Spinal cord (tissue), 10 donors: Measurements from ENCODE around the gene WEE1. TPM values are rescaled to one million over a fixed set of nuclear protein-coding genes. Genes with fewer than 3 reads are reported as not detected.
A peak's percentile ranks its signal among the peaks of the same experiment; 100 is the strongest.

Experiments used
- DNase-seq, 6 donors: peaks; one replicate each; pipeline versions ENCODE4 v3.0.0 to v3.0.0-alpha.2; 2013 to 2015; ENCODE audit warnings: low spot score in 6 of 6, low read depth in 4 of 6
- H3K27ac ChIP-seq: one replicate; pipeline ENCODE4 v1.5.1; 2013; ENCODE audit warnings: low read depth, low read length, control low read depth
- H3K27me3 ChIP-seq: one replicate; pipeline ENCODE4 v1.6.1; 2013; ENCODE audit warnings: low read length; ENCODE audit not compliant: control insufficient read depth, insufficient read depth
- H3K36me3 ChIP-seq: one replicate; pipeline ENCODE4 v1.6.1; 2013; ENCODE audit warnings: low read length; ENCODE audit not compliant: control insufficient read depth, insufficient read depth
- H3K4me1 ChIP-seq: one replicate; pipeline ENCODE4 v1.6.1; 2013; ENCODE audit warnings: low read length; ENCODE audit not compliant: control insufficient read depth, insufficient read depth
- H3K4me3 ChIP-seq: one replicate; pipeline ENCODE4 v1.5.1; 2013; ENCODE audit warnings: low read depth, low read length, control low read depth
- H3K9me3 ChIP-seq: one replicate; pipeline ENCODE4 v1.6.1; 2013; ENCODE audit warnings: low read length; ENCODE audit not compliant: control insufficient read depth, insufficient read depth
- WGBS: methylation state at CpG from one replicate; pipeline ENCODE4 v1.1.5; 2013; ENCODE audit warnings: missing lambda C conversion rate; ENCODE audit not compliant: insufficient coverage; 5-methylcytosine and 5-hydroxymethylcytosine counted together
- polyA plus RNA-seq, 2 donors: library from polyadenylated mRNA; unstranded; fragments of 120-200 nt; gene quantifications; one replicate each; pipeline ENCODE4 v1.2.1, GENCODE V29; 2013; ENCODE audit not compliant: insufficient read length in 2 of 2
- total RNA-seq, 2 donors: library from RNA; depleted of rRNA in 1 of 2; stranded (reverse); fragments of 120-200 nt in 1 of 2; fragments of >200 nt in 1 of 2; gene quantifications; one replicate each; pipeline versions ENCODE4 v1.2.3 to v1.2.4, GENCODE V29; 2013 to 2014
- donor health status: healthy.

Gene WEE1
- total and polyA plus RNA-seq, 4 donors = 32.5 to 53.2 (median 40.7) TPM

DNA sequence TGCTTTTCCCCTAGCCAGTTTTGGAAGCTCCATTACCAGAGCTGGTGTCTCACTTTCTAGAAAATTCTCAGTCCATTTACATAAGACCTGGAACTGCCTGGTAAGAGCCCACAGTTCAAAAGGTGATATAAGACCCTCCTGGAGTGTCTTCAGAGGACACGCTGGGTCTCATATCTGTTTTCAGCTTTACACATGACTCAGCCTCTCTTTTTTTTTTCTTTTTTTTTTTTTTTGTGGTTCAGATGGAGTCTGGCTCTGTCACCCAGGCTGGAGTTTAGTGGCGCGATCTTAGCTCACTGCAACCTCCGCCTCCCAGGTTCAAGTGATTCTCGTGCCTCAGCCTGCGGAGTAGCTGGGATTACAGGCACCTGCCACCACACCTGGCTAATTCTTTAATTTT, 30.7 kb downstream of the WEE1 start:
- Histone ChIP-seq H3K36me3 (no peaks in the 10 kb centered on the region), H3K27ac (no peak overlapping the region), H3K9me3 (no peaks in the 10 kb centered on the region), H3K4me1 (peaks cover 6% of the 10 kb centered on the region), H3K27me3 (no peaks in the 10 kb centered on the region), H3K4me3 (no peak overlapping the region)
- DNase-seq = no peak
- WGBS = no CpG with 5 or more reads among the region's 6 CpGs

DNA sequence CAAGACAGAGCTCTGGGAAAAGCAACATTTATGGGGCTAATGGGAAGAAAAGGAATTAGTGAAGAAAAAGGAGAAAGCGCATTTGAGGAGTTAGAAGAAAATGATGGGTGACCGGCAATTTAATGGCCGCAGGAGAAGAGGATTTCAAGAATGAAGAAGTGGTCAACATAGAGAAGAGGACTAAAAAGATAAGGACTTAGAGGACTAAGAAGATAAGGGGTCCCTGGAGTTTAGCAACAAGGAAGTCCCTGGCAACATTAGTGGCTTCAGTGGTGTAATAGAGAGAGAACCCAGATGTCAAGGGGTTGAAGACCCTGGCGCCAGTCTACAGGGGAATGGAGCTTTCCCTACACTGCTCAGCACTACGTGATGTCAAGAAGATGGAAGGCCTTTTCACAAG, 32.3 kb downstream of the WEE1 start:
- WGBS = 93% methylated on average over 5 of the region's 5 CpGs
- Histone ChIP-seq H3K9me3 (no peaks in the 10 kb centered on the region), H3K27ac (no peak overlapping the region), H3K27me3 (peaks cover 2% of the 10 kb centered on the region), H3K36me3 (no peaks in the 10 kb centered on the region), H3K4me1 (peaks cover 6% of the 10 kb centered on the region), H3K4me3 (no peak overlapping the region)
- DNase-seq = no peak

DNA sequence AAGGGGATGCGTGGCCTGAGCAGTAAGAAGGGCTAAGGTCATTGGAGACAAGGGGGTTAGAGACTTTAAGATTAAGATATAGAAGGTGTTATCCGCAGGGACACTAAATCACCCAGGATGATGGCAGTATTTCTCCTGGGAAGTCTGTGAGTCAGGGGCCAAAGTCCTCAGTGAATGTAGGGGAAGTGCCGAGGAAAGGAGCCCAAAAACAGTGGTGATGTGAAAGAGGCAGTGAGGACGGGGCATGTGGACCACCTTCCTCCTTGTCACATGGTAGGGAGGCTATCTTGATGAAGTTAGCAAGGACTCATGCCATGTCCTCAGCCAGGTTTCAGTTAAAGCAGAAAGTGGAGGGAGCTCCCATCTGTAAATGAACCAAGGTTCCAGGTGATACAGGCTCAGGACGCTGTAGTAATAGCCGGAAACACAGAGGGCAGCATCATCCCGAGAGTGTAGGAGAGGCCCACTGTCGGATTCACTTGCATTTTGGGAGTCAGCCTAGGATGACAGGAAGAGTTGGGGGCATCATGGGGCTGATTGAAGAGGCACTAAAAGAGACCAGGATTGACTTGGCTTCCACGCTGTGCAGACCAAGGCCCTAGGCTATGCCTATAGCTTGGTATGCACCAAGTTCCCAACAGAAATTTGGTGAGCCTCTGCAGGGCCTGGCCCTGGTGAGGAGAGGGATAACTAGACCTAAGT, 33.5 kb downstream of the WEE1 start:
- Histone ChIP-seq H3K9me3 (no peaks in the 10 kb centered on the region), H3K36me3 (no peaks in the 10 kb centered on the region), H3K27me3 (peaks cover 2% of the 10 kb centered on the region), H3K27ac (no peak overlapping the region), H3K4me3 (no peak overlapping the region), H3K4me1 (no peaks in the 10 kb centered on the region)
- no peak for DNase-seq
- 80% methylated on average over 9 of the region's 9 CpGs for WGBS

DNA sequence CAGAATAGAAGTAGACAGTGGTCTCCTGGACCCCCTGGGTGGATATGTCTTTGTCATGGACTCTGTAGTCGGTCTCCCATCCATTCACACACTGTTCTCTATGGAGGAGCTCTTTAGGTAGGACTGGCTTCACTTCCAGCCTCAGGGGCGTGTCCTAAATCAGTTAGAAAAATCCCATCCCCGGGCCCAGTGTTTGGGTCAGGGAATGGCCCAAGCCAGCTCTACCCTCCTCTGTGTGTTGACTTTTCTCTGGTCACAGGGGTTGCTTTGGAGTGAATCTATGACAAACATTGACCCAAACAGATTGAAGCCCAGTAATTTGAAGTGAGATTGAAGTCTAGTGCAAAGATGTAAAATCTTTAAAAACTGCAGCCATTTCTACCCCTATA, 34.0 kb downstream of the WEE1 start:
- Histone ChIP-seq H3K27ac (no peak overlapping the region), H3K4me1 (peaks cover 2% of the 10 kb centered on the region), H3K36me3 (no peaks in the 10 kb centered on the region), H3K9me3 (no peaks in the 10 kb centered on the region), H3K4me3 (no peak overlapping the region), H3K27me3 (peaks cover 2% of the 10 kb centered on the region)
- DNase-seq = no peak
- WGBS = 50% methylated on average over 1 of the region's 3 CpGs

DNA sequence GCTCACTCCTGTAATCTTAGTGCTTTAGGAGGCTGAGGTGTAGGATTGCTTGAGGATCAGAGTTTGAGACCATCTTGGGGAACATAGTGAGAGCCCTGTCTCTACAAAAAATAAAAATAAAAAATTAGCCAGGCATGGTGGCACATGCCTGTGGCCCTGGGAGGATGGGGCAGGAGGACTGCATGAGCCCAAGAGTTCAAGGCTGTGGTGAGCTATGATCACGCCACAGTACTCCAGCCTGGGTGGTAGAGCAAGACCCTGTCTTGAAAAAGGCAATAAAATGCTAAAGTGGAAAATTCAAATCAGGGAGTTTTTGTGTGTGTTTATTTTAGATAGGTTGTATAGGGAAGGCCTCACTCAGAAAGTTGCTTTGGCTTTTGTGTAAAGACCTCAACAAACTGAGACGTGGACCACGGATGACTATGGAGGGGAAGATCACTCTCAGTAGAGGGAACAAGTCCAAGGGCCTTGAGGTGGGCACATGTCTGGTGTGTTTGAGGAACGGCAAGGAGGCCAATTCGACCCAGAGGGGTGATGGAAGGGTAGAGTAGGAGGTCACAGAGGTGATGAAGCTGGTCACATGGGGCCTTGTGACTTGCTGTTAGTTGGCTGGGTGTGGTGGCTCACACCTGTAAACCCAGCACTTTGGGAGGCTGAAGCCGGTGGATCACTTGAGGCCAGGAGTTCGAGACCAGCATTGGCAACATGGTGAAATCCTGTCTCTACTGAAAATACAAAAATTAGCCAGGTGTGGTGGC, 35.7 kb downstream of the WEE1 start:
- Histone ChIP-seq H3K27ac (no peak overlapping the region), H3K4me3 (no peak overlapping the region), H3K27me3 (peaks cover 2% of the 10 kb centered on the region), H3K4me1 (peaks cover 15% of the 10 kb centered on the region), H3K36me3 (no peaks in the 10 kb centered on the region), H3K9me3 (no peaks in the 10 kb centered on the region)
- no peak for DNase-seq
- 93% methylated on average over 7 of the region's 7 CpGs for WGBS

DNA sequence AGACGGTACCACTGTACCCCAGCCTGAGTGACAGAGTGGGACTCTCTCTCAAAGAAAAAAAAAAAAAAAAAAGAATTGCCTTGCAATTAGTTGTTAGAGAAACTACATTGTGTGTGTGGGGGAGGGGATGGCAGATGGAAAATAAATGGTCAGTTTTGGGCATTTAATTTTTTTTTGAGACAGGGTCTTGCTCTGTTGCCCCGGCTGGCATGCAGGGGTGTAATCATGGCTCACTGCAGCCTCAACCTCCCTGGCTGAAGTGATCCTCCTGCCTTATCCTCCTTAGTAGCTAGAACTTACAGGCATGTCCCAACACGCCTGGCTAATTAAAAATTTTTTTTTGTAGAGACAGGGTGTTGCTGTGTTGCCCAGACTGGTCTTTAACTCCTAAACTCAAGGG, 36.4 kb downstream of the WEE1 start:
- H3K4me1 ChIP-seq = peaks cover 19% of the 10 kb centered on the region
- H3K27me3 ChIP-seq = peaks cover 2% of the 10 kb centered on the region
- 80% methylated on average over 1 of the region's 3 CpGs for WGBS
- no peak for DNase-seq
- no peak overlapping the region for H3K4me3 ChIP-seq
- H3K36me3 ChIP-seq = no peaks in the 10 kb centered on the region
- H3K27ac ChIP-seq = no peak overlapping the region
- no peaks in the 10 kb centered on the region for H3K9me3 ChIP-seq

DNA sequence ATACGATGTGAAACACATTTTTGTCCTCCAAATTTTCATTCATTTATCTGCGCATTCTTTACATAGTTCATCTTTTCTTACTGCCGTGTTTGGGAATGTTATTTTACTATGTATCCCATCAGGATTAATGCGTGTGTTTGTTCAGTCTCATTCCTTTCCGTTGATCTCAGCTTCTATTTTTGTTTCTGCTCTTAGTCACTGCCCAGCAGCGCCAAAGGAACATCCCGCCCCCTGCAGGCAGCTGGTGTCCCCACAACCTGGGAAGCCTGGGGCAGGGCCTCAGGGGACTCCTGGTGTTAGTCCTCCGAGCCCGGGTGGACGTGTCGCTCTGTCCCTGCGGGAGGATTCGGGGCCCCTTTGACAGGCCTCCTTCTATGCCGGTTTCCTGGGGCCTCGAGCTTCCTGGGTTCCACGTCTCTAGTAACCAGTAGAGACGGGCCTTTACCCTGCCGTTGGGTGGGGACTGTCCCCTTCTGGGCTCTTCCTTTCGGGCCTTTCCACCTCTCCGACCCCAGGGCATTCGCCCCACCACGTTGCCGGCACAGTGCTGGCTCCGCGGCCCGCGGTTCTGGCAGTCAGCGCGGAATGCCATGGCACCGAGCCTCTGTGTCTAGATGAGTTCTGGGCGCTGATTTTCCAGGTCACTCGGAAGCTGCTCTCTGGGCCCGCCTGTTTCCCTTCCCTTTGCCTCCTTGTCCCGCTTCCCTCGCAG, 39.8 kb downstream of the WEE1 start:
- peaks cover 19% of the 10 kb centered on the region for H3K4me1 ChIP-seq
- DNase-seq = peak; percentile 70 to 96 (median 84)
- WGBS = under 1% methylated on average over 28 of the region's 35 CpGs
- H3K4me3 ChIP-seq = peak overlapping the region; percentile 61
- H3K27ac ChIP-seq = peak overlapping the region; percentile 98
- no peaks in the 10 kb centered on the region for H3K9me3 ChIP-seq
- peaks cover 2% of the 10 kb centered on the region for H3K27me3 ChIP-seq
- H3K36me3 ChIP-seq = no peaks in the 10 kb centered on the region

DNA sequence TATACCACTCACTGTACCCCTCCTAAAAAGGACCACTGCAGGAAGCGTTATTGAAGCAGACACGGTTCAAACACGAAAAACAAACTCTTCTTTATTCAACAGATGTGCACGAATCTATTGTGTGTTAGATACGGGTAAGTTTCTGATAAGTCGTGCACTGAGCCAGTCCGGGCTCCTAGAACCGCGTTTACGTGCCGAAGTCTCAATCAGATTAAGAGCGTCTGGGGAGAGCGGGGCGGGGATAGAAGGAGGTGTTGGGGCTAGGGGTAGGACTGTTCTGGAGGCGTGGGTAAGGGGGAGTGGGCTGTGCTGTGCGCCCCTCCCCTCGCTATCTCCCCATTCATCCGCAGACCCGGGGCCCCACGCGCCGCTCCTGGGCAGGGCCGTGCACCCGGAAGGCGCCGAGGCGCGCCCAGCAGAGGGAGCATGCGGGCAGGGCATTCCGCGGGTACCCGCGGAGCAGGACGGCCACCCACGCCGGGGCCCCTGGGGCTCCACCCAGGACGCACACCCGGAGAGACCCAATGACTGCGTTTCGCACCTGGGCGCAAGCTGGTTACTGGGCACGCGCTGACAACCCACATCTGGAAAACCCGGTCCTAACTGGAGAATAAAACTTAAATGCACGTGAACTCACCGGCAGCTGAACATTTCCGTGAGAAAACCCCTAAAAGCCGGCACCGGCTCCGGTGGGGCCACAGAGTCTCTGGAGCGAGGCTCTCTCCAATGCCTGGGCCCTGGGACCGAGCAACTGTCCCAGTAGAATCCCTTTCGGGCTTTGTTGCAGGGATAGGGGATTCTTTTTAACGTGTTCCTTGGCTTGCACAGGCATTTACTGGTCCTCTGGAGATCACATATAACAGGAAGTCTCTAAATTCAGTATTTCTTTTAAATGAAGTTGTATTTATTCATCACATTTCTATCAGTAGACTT, 40.6 kb downstream of the WEE1 start:
- Histone ChIP-seq H3K27me3 (peaks cover 2% of the 10 kb centered on the region), H3K27ac (peak overlapping the region; percentile 98), H3K36me3 (no peaks in the 10 kb centered on the region), H3K9me3 (no peaks in the 10 kb centered on the region), H3K4me1 (peaks cover 19% of the 10 kb centered on the region), H3K4me3 (peak overlapping the region; percentile 61)
- WGBS = 1% methylated on average over 49 of the region's 54 CpGs
- DNase-seq = peak; percentile 26 to 83 (median 62)

DNA sequence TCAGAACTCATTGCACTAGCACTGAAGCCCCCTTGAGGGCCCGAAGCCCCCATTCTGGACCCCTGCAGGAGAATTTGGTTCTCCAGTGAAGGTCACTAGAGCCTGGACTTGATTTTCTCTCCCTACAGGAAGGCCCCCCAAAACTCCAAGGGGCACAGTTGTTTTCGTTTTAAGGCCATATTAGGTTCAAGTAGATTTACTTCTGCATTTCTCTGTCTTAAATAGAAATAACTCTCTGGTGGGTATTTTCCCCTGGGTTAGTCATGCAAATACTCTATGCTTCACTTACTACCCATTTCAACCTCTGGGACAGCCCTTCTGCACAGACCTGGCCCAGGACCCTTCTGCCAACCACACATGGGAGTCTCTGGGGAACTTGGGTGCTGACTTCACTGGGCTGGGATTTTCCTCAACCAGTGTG, 41.6 kb downstream of the WEE1 start:
- Histone ChIP-seq H3K36me3 (no peaks in the 10 kb centered on the region), H3K9me3 (no peaks in the 10 kb centered on the region), H3K4me3 (no peak overlapping the region), H3K27me3 (peaks cover 2% of the 10 kb centered on the region), H3K4me1 (peaks cover 19% of the 10 kb centered on the region), H3K27ac (peak overlapping the region; percentile 98)
- WGBS = 89% methylated on average over 1 of the region's 2 CpGs
- no peak for DNase-seq
